Peyer's patch (tissue), 4 donors: Measurements from ENCODE around the gene EEF2KMT. TPM values are rescaled to one million over a fixed set of nuclear protein-coding genes. Genes with fewer than 3 reads are reported as not detected.
"Not testable (repeated sequence)": the region's sequence is repeated elsewhere in the genome, so short reads cannot be mapped to it uniquely, and the experiment has no call there.

Source experiments
- DNase-seq, 3 donors: peaks; one replicate each; pipeline ENCODE4 v3.0.0-alpha.2; 2017 to 2019
- H3K27ac ChIP-seq, 4 donors: fragments of 200-600 bp; sonication (generic); one replicate each; pipeline ENCODE4 v1.5.1; 2016 to 2019
- H3K27me3 ChIP-seq, 2 donors: fragments of 200-600 bp; sonication (generic); one replicate each; pipeline ENCODE4 v1.5.1; 2019
- H3K36me3 ChIP-seq, 3 donors: fragments of 200-600 bp; sonication (generic); one replicate each; pipeline ENCODE4 v1.5.1; 2016 to 2019
- H3K4me1 ChIP-seq, 4 donors: fragments of 200-600 bp; sonication (generic); one replicate each; pipeline ENCODE4 v1.5.1; 2016 to 2019
- H3K4me3 ChIP-seq, 4 donors: fragments of 200-600 bp; sonication (generic); 1 replicate in 3 of 4; 2 replicates in 1 of 4; pipeline ENCODE4 v1.5.1; 2016 to 2019; ENCODE audit warnings: mild to moderate bottlenecking in 1 of 4
- H3K9me3 ChIP-seq, 4 donors: fragments of 200-600 bp; sonication (generic); one replicate each; pipeline ENCODE4 v1.5.1; 2016 to 2019; ENCODE audit warnings: mild to moderate bottlenecking in 1 of 4
- CTCF ChIP-seq, 6 experiments: fragments of 450-650 bp in 4 of 6; fragments of 200-600 bp in 2 of 6; sonication (generic) in 1 of 6; IDR thresholded peaks; one replicate each; pipeline ENCODE4 v1.5.1; 2017 to 2019; ENCODE audit warnings: antibody characterized with exemption in 6 of 6, mild to moderate bottlenecking in 3 of 6, moderate library complexity in 1 of 6
- POLR2A ChIP-seq, 2 donors: fragments of 450-650 bp; IDR thresholded peaks; one replicate each; pipeline ENCODE4 v1.5.1; 2017; ENCODE audit warnings: antibody characterized with exemption in 2 of 2, mild to moderate bottlenecking in 2 of 2, moderate library complexity in 2 of 2
- total RNA-seq, 4 donors: library from RNA; depleted of rRNA; stranded (reverse); fragments of >200 nt; gene quantifications; one replicate each; pipeline ENCODE4 v1.1.0, GENCODE V29; 2016

The EEF2KMT gene
- total RNA-seq, 4 donors from 2014 or later, result 7.4 to 12.3 (median 9.0) TPM

GRCh38 chr16:5046914-5047313, 50.7 kb downstream of the EEF2KMT start:
- TF ChIP-seq POLR2A (IDR thresholded peaks at IDR 0.05) (no peak), CTCF (IDR thresholded peaks at IDR 0.05) (no peak)
- no peaks in the 10 kb centered on the region for H3K4me1 ChIP-seq
- no peaks in the 10 kb centered on the region for H3K9me3 ChIP-seq
- H3K36me3 ChIP-seq, result no peaks in the 10 kb centered on the region
- DNase-seq, result peak in 1 of 3 donors; percentile 8
- H3K27me3 ChIP-seq, result no peaks in the 10 kb centered on the region
- H3K27ac ChIP-seq, result no peak overlapping the region
- H3K4me3 ChIP-seq, result no peak overlapping the region

- H3K27ac ChIP-seq, result no peak overlapping the region
- DNase-seq, result peak in 1 of 3 donors; percentile 26
- no peaks in the 10 kb centered on the region for H3K36me3 ChIP-seq
- H3K4me3 ChIP-seq, result no peak overlapping the region
- TF ChIP-seq CTCF (IDR thresholded peaks at IDR 0.05) (no peak), POLR2A (IDR thresholded peaks at IDR 0.05) (no peak)
- H3K9me3 ChIP-seq, result no peaks in the 10 kb centered on the region
- no peaks in the 10 kb centered on the region for H3K27me3 ChIP-seq
- no peaks in the 10 kb centered on the region for H3K4me1 ChIP-seq
Observed at GRCh38 chr16:5045499-5046115, 52.0 kb downstream of the EEF2KMT start.

GRCh38 chr16:5044581-5044980, 53.0 kb downstream of the EEF2KMT start:
- not testable (repeated sequence) for H3K9me3 ChIP-seq, H3K27ac ChIP-seq, DNase-seq

GRCh38 chr16:5044011-5044540, 53.5 kb downstream of the EEF2KMT start:
- no peaks in the 10 kb centered on the region for H3K4me1 ChIP-seq
- H3K4me3 ChIP-seq, result no peak overlapping the region
- H3K9me3 ChIP-seq, result no peaks in the 10 kb centered on the region
- H3K27me3 ChIP-seq, result no peaks in the 10 kb centered on the region
- H3K36me3 ChIP-seq, result no peaks in the 10 kb centered on the region
- H3K27ac ChIP-seq, result no peak overlapping the region
- TF ChIP-seq POLR2A (IDR thresholded peaks at IDR 0.05) (no peak), CTCF (IDR thresholded peaks at IDR 0.05) (no peak)
- DNase-seq, result peak in 1 of 3 donors; percentile 28

More at GRCh38 chr16:5044581-5044980, 53.0 kb downstream of the EEF2KMT start:
- not testable (repeated sequence) for H3K36me3 ChIP-seq, H3K27me3 ChIP-seq, H3K4me1 ChIP-seq, H3K4me3 ChIP-seq

- H3K4me1 ChIP-seq, result no peaks in the 10 kb centered on the region
- H3K27ac ChIP-seq, result no peak overlapping the region
- TF ChIP-seq CTCF (IDR thresholded peaks at IDR 0.05) (no peak), POLR2A (IDR thresholded peaks at IDR 0.05) (no peak)
- no peak overlapping the region for H3K4me3 ChIP-seq
- no peaks in the 10 kb centered on the region for H3K27me3 ChIP-seq
- DNase-seq, result peak in 1 of 3 donors; percentile 15
- no peaks in the 10 kb centered on the region for H3K9me3 ChIP-seq
- no peaks in the 10 kb centered on the region for H3K36me3 ChIP-seq
Observed at GRCh38 chr16:5042574-5043171, 54.9 kb downstream of the EEF2KMT start.

- no peak for TF ChIP-seq CTCF (IDR thresholded peaks at IDR 0.05)
- TF ChIP-seq POLR2A (IDR thresholded peaks at IDR 0.05), result no peak
- Histone ChIP-seq H3K27me3 (no peaks in the 10 kb centered on the region), H3K4me1 (no peaks in the 10 kb centered on the region), H3K9me3 (no peaks in the 10 kb centered on the region), H3K4me3 (no peak overlapping the region), H3K36me3 (no peaks in the 10 kb centered on the region), H3K27ac (no peak overlapping the region)
- DNase-seq, result peak in 1 of 3 donors; percentile 12
Observed at GRCh38 chr16:5041600-5042133, 55.9 kb downstream of the EEF2KMT start.
